Measurements from ENCODE around the gene ATP11A.
"Not testable (repeated sequence)": the region's sequence is repeated elsewhere in the genome, so short reads cannot be mapped to it uniquely, and the experiment has no call there.

Gene ATP11A

GRCh38 chr13:112852808-112853207 lies 163.0 kb downstream of the ATP11A start:
- DNase-seq (ENCODE audit: low read depth in 2 of 3, low spot score in 2 of 3), result no peak

GRCh38 chr13:112854321-112854720 lies 164.5 kb downstream of the ATP11A start:
- DNase-seq (ENCODE audit: low read depth in 2 of 3, low spot score in 2 of 3), result no peak

- no peak for DNase-seq (ENCODE audit: low read depth in 2 of 3, low spot score in 2 of 3)
Observed at GRCh38 chr13:112855859-112856258, 166.0 kb downstream of the ATP11A start.

- DNase-seq (ENCODE audit: low read depth in 2 of 3, low spot score in 2 of 3), result no peak
Observed at GRCh38 chr13:112857914-112858490, 168.2 kb downstream of the ATP11A start.

- DNase-seq (ENCODE audit: low read depth in 2 of 3, low spot score in 2 of 3), result no peak
Observed at GRCh38 chr13:112859128-112859816, 169.4 kb downstream of the ATP11A start.

- DNase-seq (ENCODE audit: low read depth in 2 of 3, low spot score in 2 of 3), result no peak
Observed at GRCh38 chr13:112859817-112860190, 170.0 kb downstream of the ATP11A start.

DNA sequence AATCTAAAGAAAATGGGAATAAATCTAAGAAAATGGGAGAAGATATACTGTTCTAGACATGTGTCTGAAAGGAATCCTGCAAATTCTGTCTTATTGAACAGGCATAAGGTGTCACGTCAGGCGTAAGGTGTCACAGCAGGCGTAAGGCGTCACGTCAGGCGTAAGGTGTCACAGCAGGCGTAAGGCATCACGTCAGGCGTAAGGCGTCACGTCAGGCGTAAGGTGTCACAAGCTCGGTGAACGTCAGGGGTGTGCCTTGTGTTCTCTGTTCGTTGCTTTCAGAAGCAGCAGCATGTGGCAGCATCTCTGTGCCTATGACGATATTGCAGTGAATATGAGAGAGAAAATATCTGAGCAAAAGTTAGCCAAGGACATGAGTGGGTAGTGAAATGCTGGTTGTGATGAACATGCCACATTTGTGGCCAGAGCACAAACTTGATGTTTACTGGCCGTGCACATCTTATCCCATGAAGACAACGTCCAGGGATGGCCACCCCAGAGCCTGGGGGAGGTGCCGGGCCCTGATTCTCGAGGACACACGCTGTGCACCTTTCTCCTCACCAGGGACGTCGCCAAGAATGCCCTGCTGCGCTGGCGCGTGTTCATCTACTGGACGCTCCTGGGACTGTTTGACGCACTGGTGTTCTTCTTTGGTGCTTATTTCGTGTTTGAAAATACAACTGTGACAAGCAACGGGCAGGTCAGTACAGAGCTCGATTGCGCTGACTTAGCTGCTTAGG lies 172.2 kb downstream of the ATP11A start:
- DNase-seq (ENCODE audit: low read depth in 2 of 3, low spot score in 2 of 3), result no peak

- not testable (repeated sequence) for DNase-seq (ENCODE audit: low read depth in 2 of 3, low spot score in 2 of 3)
Observed at GRCh38 chr13:112863356-112863755, 173.5 kb downstream of the ATP11A start.

GRCh38 chr13:112865478-112865877 lies 175.6 kb downstream of the ATP11A start:
- not testable (repeated sequence) for DNase-seq (ENCODE audit: low read depth in 2 of 3, low spot score in 2 of 3)

- no peak for DNase-seq (ENCODE audit: low read depth in 2 of 3, low spot score in 2 of 3)
Observed at GRCh38 chr13:112867301-112867711, 177.5 kb downstream of the ATP11A start.

DNA sequence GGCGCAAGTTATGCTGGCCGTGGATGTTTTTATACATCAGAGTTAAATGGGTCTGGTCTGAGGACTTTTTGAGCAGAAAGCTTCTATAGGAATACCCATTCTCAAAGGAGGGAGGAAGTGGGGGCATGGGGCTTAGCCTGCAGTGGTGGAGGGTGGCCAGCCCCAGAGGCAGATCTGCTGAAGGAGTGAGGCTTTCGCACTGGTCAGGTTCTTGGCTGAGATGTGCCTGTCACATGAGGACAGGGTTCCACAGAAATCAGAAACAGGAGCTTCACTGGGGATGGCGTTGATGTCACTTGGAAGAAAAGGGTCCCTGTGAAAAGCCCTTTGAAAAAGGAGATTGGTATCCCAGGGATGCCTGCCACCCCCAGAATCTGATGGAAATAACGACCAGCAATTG lies 178.5 kb downstream of the ATP11A start:
- no peak for DNase-seq (ENCODE audit: low read depth in 2 of 3, low spot score in 2 of 3)

- DNase-seq (ENCODE audit: low read depth in 2 of 3, low spot score in 2 of 3), result no peak
Observed at GRCh38 chr13:112869202-112870050, 179.6 kb downstream of the ATP11A start.

DNA sequence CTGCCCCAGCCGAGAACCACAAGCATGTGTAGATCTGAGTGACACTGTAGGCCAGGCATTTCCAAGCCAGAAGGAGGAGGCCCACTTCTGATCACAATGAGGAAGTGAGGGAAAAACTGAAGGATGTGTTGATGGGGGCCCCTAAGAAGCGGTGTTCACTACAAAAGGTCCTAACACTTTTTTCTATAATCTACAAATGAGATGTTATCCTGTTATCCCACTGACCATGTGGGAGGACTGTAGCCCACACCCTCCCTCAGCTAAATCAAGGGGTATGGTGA lies 180.2 kb downstream of the ATP11A start:
- DNase-seq (ENCODE audit: low read depth in 2 of 3, low spot score in 2 of 3), result no peak

DNA sequence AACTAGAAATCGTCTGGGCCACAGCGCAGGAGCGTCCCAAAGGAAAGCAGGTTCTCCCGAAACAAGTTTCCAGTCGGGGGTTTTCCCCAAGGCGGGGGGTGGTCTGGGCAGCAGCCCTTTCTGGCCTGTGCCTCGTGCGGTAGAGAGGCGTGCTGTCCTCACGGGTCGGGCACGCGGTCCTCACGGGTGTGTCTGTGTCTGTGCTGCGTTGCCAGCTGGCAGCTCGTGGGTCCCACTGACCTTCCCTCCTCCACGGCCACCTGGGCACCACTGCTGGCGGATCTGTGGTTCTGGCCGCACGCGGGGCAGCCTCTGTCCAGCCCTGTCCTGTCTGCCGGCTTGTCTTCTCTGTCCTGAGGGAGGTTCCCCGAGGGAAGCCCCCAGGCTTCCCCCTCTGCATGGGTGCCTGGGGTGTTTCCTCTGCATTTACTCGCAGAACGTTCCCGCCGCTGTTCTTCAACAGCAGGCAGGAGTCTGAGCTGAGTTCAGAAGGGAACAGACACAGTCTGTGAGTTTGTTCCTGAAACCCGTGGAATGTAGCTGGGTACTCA lies 181.0 kb downstream of the ATP11A start:
- DNase-seq (ENCODE audit: low read depth in 2 of 3, low spot score in 2 of 3), result no peak

GRCh38 chr13:112871742-112872141 lies 181.9 kb downstream of the ATP11A start:
- no peak for DNase-seq (ENCODE audit: low read depth in 2 of 3, low spot score in 2 of 3)

- DNase-seq (ENCODE audit: low read depth in 2 of 3, low spot score in 2 of 3), result peak in 2 of 3 experiments; percentile 9 to 37
Observed at GRCh38 chr13:112872657-112873631, 183.1 kb downstream of the ATP11A start.

- peak; percentile 40 to 78 (median 57) for DNase-seq (ENCODE audit: low read depth in 2 of 3, low spot score in 2 of 3)
Observed at GRCh38 chr13:112873851-112874750, 184.3 kb downstream of the ATP11A start.

DNA sequence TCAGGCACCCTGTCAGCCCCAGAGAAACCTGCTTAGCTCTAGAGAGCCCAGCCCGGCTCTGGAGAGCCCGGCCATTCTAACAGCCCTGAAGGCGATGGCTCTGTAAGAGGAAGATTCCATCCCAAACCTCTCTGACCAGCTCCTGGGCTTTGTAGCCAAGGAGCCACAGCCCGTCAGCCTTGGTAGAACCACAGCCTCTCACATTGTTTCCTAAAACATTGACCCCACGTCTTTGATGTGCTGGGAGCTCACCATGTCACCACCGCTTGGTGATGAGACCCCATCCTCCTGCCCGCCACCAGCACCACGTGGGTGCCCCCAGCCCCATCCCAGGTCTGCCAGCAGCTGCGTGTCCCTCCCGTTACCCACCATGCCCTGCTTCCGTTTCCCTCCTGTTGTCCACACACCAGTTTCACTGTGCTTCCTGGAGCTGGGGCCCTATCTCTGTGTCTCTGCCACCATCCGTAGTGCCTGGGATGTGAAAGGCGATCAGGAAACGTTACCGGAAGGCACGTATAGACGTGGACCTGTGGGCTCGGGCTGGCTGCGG lies 185.0 kb downstream of the ATP11A start:
- DNase-seq (ENCODE audit: low read depth in 2 of 3, low spot score in 2 of 3), result no peak

- no peak for DNase-seq (ENCODE audit: low read depth in 2 of 3, low spot score in 2 of 3)
Observed at GRCh38 chr13:112875627-112876026, 185.8 kb downstream of the ATP11A start.

All from activated CD8-positive, alpha-beta memory T cell treated with anti-CD3 and anti-CD28 coated beads for 48 hours (primary cell).